ENCODE data around the gene PHACTR2.

GRCh38 chr6:143632894-143633293 lies 44.9 kb upstream of the PHACTR2 start:
- TF ChIP-seq SIN3A (IDR thresholded peaks at IDR 0.05; ENCODE audit: low read depth) (no peak), POLR2AphosphoS5 (IDR thresholded peaks at IDR 0.05; ENCODE audit: low read depth, low read length) (no peak), RAD21 (IDR thresholded peaks at IDR 0.05; ENCODE audit: low read depth) (no peak), EZH2 (IDR thresholded peaks at IDR 0.05) (no peak), SRF (IDR thresholded peaks at IDR 0.05; ENCODE audit: low read depth) (no peak), EGR1 (IDR thresholded peaks at IDR 0.05; ENCODE audit: low read depth) (no peak), TCF7L2 (IDR thresholded peaks at IDR 0.05; ENCODE audit: borderline replicate concordance, extremely low read depth, insufficient read depth, insufficient read length) (no peak), EZH2phosphoT487 (IDR thresholded peaks at IDR 0.05; ENCODE audit: borderline replicate concordance) (no peak), SP1 (IDR thresholded peaks at IDR 0.05; ENCODE audit: low read depth) (no peak), ZNF274 (IDR thresholded peaks at IDR 0.05; ENCODE audit: low read depth, low read length) (no peak)
- TF ChIP-seq, protein P1, sequence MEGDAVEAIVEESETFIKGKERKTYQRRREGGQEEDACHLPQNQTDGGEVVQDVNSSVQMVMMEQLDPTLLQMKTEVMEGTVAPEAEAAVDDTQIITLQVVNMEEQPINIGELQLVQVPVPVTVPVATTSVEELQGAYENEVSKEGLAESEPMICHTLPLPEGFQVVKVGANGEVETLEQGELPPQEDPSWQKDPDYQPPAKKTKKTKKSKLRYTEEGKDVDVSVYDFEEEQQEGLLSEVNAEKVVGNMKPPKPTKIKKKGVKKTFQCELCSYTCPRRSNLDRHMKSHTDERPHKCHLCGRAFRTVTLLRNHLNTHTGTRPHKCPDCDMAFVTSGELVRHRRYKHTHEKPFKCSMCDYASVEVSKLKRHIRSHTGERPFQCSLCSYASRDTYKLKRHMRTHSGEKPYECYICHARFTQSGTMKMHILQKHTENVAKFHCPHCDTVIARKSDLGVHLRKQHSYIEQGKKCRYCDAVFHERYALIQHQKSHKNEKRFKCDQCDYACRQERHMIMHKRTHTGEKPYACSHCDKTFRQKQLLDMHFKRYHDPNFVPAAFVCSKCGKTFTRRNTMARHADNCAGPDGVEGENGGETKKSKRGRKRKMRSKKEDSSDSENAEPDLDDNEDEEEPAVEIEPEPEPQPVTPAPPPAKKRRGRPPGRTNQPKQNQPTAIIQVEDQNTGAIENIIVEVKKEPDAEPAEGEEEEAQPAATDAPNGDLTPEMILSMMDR (IDR thresholded peaks at IDR 0.05 in 2 of 3, conservative IDR thresholded peaks at IDR 0.05 in 1 of 3; ENCODE audit: borderline replicate concordance in 1 of 3, insufficient read depth in 1 of 3, low read depth in 2 of 3, low read length in 2 of 3) = no peak
- TF ChIP-seq, protein P2, sequence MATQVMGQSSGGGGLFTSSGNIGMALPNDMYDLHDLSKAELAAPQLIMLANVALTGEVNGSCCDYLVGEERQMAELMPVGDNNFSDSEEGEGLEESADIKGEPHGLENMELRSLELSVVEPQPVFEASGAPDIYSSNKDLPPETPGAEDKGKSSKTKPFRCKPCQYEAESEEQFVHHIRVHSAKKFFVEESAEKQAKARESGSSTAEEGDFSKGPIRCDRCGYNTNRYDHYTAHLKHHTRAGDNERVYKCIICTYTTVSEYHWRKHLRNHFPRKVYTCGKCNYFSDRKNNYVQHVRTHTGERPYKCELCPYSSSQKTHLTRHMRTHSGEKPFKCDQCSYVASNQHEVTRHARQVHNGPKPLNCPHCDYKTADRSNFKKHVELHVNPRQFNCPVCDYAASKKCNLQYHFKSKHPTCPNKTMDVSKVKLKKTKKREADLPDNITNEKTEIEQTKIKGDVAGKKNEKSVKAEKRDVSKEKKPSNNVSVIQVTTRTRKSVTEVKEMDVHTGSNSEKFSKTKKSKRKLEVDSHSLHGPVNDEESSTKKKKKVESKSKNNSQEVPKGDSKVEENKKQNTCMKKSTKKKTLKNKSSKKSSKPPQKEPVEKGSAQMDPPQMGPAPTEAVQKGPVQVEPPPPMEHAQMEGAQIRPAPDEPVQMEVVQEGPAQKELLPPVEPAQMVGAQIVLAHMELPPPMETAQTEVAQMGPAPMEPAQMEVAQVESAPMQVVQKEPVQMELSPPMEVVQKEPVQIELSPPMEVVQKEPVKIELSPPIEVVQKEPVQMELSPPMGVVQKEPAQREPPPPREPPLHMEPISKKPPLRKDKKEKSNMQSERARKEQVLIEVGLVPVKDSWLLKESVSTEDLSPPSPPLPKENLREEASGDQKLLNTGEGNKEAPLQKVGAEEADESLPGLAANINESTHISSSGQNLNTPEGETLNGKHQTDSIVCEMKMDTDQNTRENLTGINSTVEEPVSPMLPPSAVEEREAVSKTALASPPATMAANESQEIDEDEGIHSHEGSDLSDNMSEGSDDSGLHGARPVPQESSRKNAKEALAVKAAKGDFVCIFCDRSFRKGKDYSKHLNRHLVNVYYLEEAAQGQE (IDR thresholded peaks at IDR 0.05; ENCODE audit: low read depth) = no peak
- TF ChIP-seq, protein P3, sequence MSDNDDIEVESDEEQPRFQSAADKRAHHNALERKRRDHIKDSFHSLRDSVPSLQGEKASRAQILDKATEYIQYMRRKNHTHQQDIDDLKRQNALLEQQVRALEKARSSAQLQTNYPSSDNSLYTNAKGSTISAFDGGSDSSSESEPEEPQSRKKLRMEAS (IDR thresholded peaks at IDR 0.05) = no peak
